Hematopoietic multipotent progenitor cell treated with erythropoietin and hydrocortisone succinate and interleukin-3 and kit ligand, for 15 days (in vitro differentiated cells): ENCODE measurements around the gene NPIPB6.
A peak's percentile ranks its signal among the peaks of the same experiment; 100 is the strongest.

Experiments used
- DNase-seq: peaks from one replicate; pipeline ENCODE4 v3.0.0-alpha.2; 2015; ENCODE audit warnings: low spot score

NPIPB6 gene

GRCh38 chr16:28321700-28322411 is 41.5 kb downstream of the NPIPB6 start:
- no peak for DNase-seq

GRCh38 chr16:28320741-28321140 is 42.6 kb downstream of the NPIPB6 start:
- DNase-seq, result no peak

- DNase-seq, result no peak
Measured at GRCh38 chr16:28320023-28320561, 43.2 kb downstream of the NPIPB6 start.

GRCh38 chr16:28319476-28320022 is 43.8 kb downstream of the NPIPB6 start:
- no peak for DNase-seq

GRCh38 chr16:28318042-28318744 is 45.1 kb downstream of the NPIPB6 start:
- no peak for DNase-seq

- DNase-seq, result peak; percentile 47
Measured at GRCh38 chr16:28317040-28317880, 46.0 kb downstream of the NPIPB6 start.

GRCh38 chr16:28316054-28316453 is 47.3 kb downstream of the NPIPB6 start:
- DNase-seq, result no peak

GRCh38 chr16:28313587-28313986 is 49.7 kb downstream of the NPIPB6 start:
- no peak for DNase-seq

GRCh38 chr16:28312327-28312726 is 51.0 kb downstream of the NPIPB6 start:
- no peak for DNase-seq

- no peak for DNase-seq
Measured at GRCh38 chr16:28311913-28312312, 51.4 kb downstream of the NPIPB6 start.

GRCh38 chr16:28311413-28311812 is 51.9 kb downstream of the NPIPB6 start:
- no peak for DNase-seq

- DNase-seq, result no peak
Measured at GRCh38 chr16:28310796-28311195, 52.5 kb downstream of the NPIPB6 start.

GRCh38 chr16:28309811-28310311 is 53.4 kb downstream of the NPIPB6 start:
- no peak for DNase-seq

GRCh38 chr16:28308794-28309584 is 54.3 kb downstream of the NPIPB6 start:
- DNase-seq, result no peak

GRCh38 chr16:28307936-28308335 is 55.4 kb downstream of the NPIPB6 start:
- no peak for DNase-seq

GRCh38 chr16:28304214-28304613 is 59.1 kb downstream of the NPIPB6 start:
- DNase-seq, result no peak

GRCh38 chr16:28303132-28303531 is 60.2 kb downstream of the NPIPB6 start:
- no peak for DNase-seq

GRCh38 chr16:28301620-28302019 is 61.7 kb downstream of the NPIPB6 start:
- DNase-seq, result no peak

GRCh38 chr16:28301154-28301553 is 62.2 kb downstream of the NPIPB6 start:
- no peak for DNase-seq

GRCh38 chr16:28300327-28300726 is 63.0 kb downstream of the NPIPB6 start:
- no peak for DNase-seq

GRCh38 chr16:28298511-28298878 is 64.8 kb downstream of the NPIPB6 start:
- DNase-seq, result no peak
